Neural progenitor cell (in vitro differentiated cells): ENCODE measurements around the gene GNG14.

ENCODE experiments used
- EZH2 ChIP-seq: fragments of 200-600 bp; sonication (generic); IDR thresholded peaks from 2 replicates; pipeline ENCODE4 v1.6.1; 2017; ENCODE audit warnings: antibody characterized with exemption, mild to moderate bottlenecking, moderate library complexity
- TF ChIP-seq, protein P1 (sequence below): fragments of 200-600 bp; sonication (generic); IDR thresholded peaks from 2 replicates; pipeline ENCODE4 v1.5.1; 2017; ENCODE audit warnings: antibody characterized with exemption, mild to moderate bottlenecking

- TF ChIP-seq, protein P1, sequence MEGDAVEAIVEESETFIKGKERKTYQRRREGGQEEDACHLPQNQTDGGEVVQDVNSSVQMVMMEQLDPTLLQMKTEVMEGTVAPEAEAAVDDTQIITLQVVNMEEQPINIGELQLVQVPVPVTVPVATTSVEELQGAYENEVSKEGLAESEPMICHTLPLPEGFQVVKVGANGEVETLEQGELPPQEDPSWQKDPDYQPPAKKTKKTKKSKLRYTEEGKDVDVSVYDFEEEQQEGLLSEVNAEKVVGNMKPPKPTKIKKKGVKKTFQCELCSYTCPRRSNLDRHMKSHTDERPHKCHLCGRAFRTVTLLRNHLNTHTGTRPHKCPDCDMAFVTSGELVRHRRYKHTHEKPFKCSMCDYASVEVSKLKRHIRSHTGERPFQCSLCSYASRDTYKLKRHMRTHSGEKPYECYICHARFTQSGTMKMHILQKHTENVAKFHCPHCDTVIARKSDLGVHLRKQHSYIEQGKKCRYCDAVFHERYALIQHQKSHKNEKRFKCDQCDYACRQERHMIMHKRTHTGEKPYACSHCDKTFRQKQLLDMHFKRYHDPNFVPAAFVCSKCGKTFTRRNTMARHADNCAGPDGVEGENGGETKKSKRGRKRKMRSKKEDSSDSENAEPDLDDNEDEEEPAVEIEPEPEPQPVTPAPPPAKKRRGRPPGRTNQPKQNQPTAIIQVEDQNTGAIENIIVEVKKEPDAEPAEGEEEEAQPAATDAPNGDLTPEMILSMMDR, result no peak
- no peak for TF ChIP-seq EZH2
These were observed 8.2 kb downstream of the GNG14 start for GRCh38 chr19:12695997-12696365.
